LoVo (cell line): ENCODE measurements around the gene PFDN6.
"Not testable (repeated sequence)": the region's sequence is repeated elsewhere in the genome, so short reads cannot be mapped to it uniquely, and the experiment has no call there.

Experiments
- DNase-seq: peaks from one replicate; pipeline ENCODE4 v3.0.0-alpha.2; 2016; ENCODE audit warnings: low spot score

Gene PFDN6

GRCh38 chr6:33273924-33274902, 15.2 kb upstream of the PFDN6 start:
- no peak for DNase-seq

- not testable (repeated sequence) for DNase-seq
These were observed 13.4 kb upstream of the PFDN6 start for GRCh38 chr6:33275795-33276580.

GRCh38 chr6:33276581-33276863, 12.9 kb upstream of the PFDN6 start:
- DNase-seq: no peak

- DNase-seq: peak; percentile 75
These were observed 12.3 kb upstream of the PFDN6 start, which contains the start of gene B3GALT4 for GRCh38 chr6:33276864-33277662. TSS of gene B3GALT4 (plus strand) at chr6:33277123. CDS start at chr6:33277420, 297 bp downstream.

GRCh38 chr6:33277663-33278391, 11.6 kb upstream of the PFDN6 start:
- no peak for DNase-seq

GRCh38 chr6:33278392-33278741, 11.0 kb upstream of the PFDN6 start:
- no peak for DNase-seq

GRCh38 chr6:33278810-33279209, 10.6 kb upstream of the PFDN6 start:
- DNase-seq: no peak

- no peak for DNase-seq
These were observed 10.1 kb upstream of the PFDN6 start for GRCh38 chr6:33279257-33279695.

- peak; percentile 12 for DNase-seq
These were observed 9.4 kb upstream of the PFDN6 start for GRCh38 chr6:33279971-33280511.

- DNase-seq: no peak
These were observed 8.9 kb upstream of the PFDN6 start for GRCh38 chr6:33280539-33280938.

GRCh38 chr6:33285214-33285613, 4.2 kb upstream of the PFDN6 start:
- DNase-seq: not testable (repeated sequence)

- no peak for DNase-seq
These were observed 2.2 kb upstream of the PFDN6 start for GRCh38 chr6:33286946-33287914.

- no peak for DNase-seq
These were observed 1.1 kb upstream of the PFDN6 start for GRCh38 chr6:33288141-33288920.

GRCh38 chr6:33289784-33290315, 449 bp downstream of the PFDN6 start:
- DNase-seq: no peak

GRCh38 chr6:33290459-33290858, 1.1 kb downstream of the PFDN6 start:
- DNase-seq: no peak

GRCh38 chr6:33292996-33293682, 3.7 kb downstream of the PFDN6 start:
- no peak for DNase-seq

GRCh38 chr6:33294086-33294823, 4.9 kb downstream of the PFDN6 start:
- DNase-seq: no peak
